CD14-positive monocyte (primary cell): ENCODE data around the gene TRIM38. TPM values are rescaled to one million over a fixed set of nuclear protein-coding genes. Genes with fewer than 3 reads are reported as not detected.
A peak's percentile ranks its signal among the peaks of the same experiment; 100 is the strongest.

ENCODE experiments used
- DNase-seq, 3 donors: peaks; one replicate each; pipeline ENCODE4 v3.0.0-alpha.2; 2011 to 2022
- H2AFZ ChIP-seq: 2 replicates; pipeline ENCODE4 v1.6.0; 2012; ENCODE audit warnings: mild to moderate bottlenecking, low read depth, low read length, inconsistent platforms; ENCODE audit not compliant: insufficient read depth, poor library complexity, severe bottlenecking
- H3K27ac ChIP-seq, 2 donors: 1 replicate in 1 of 2; 2 replicates in 1 of 2; pipeline ENCODE4 v1.5.1; 2012 to 2013; ENCODE audit warnings: low read length in 2 of 2, control low read depth in 1 of 2, inconsistent platforms in 1 of 2, low read depth in 1 of 2, mild to moderate bottlenecking in 1 of 2
- H3K27me3 ChIP-seq, 2 donors: one replicate each; pipeline versions ENCODE4 v1.6.0 to v1.6.1; 2011 to 2013; ENCODE audit warnings: low read length in 2 of 2; ENCODE audit not compliant: control insufficient read depth in 2 of 2, insufficient read depth in 2 of 2
- H3K36me3 ChIP-seq, 2 donors: replicated peaks in 1 of 2; 1 replicate in 1 of 2; 2 replicates in 1 of 2; pipeline versions ENCODE4 v1.5.1 to v1.6.1; 2012 to 2013; ENCODE audit warnings: low read length in 2 of 2, control low read depth in 1 of 2, inconsistent platforms in 1 of 2, mild to moderate bottlenecking in 1 of 2; ENCODE audit not compliant: insufficient read depth in 2 of 2, control insufficient read depth in 1 of 2
- H3K4me1 ChIP-seq, 2 donors: 1 replicate in 1 of 2; 2 replicates in 1 of 2; pipeline versions ENCODE4 v1.5.1 to v1.6.1; 2012 to 2013; ENCODE audit warnings: low read length in 2 of 2, control low read depth in 1 of 2, inconsistent platforms in 1 of 2, mild to moderate bottlenecking in 1 of 2, moderate library complexity in 1 of 2; ENCODE audit not compliant: insufficient read depth in 2 of 2, control insufficient read depth in 1 of 2
- H3K4me2 ChIP-seq: replicated peaks from 2 replicates; pipeline ENCODE3; 2012; ENCODE audit warnings: low read length, moderate library complexity, mild to moderate bottlenecking; ENCODE audit not compliant: poor library complexity, severe bottlenecking; ENCODE audit errors: extremely low read depth
- H3K4me3 ChIP-seq, 3 experiments: fragments of 200-600 bp in 1 of 3; sonication (generic) in 1 of 3; replicated peaks in 1 of 3; 1 replicate in 2 of 3; 2 replicates in 1 of 3; pipeline ENCODE4 v1.5.1; 2011 to 2013; ENCODE audit warnings: low read length in 3 of 3, mild to moderate bottlenecking in 3 of 3, control low read depth in 2 of 3, low read depth in 2 of 3, inconsistent platforms in 1 of 3, moderate library complexity in 1 of 3
- H3K79me2 ChIP-seq: 2 replicates; pipeline ENCODE4 v1.6.0; 2012; ENCODE audit warnings: mild to moderate bottlenecking, control low read depth, inconsistent platforms, low read length, moderate library complexity; ENCODE audit not compliant: insufficient read depth
- H3K9ac ChIP-seq: 2 replicates; pipeline ENCODE4 v1.6.0; 2017; ENCODE audit warnings: low read length, mild to moderate bottlenecking; ENCODE audit not compliant: insufficient read depth, poor library complexity, severe bottlenecking
- H3K9me3 ChIP-seq, 2 donors: replicated peaks in 1 of 2; 1 replicate in 1 of 2; 2 replicates in 1 of 2; pipeline versions ENCODE4 v1.5.1 to v1.6.1; 2012 to 2013; ENCODE audit warnings: low read length in 2 of 2, control low read depth in 1 of 2; ENCODE audit not compliant: control insufficient read depth in 1 of 2, insufficient read depth in 1 of 2
- H4K20me1 ChIP-seq: 2 replicates; pipeline ENCODE4 v1.6.0; 2012; ENCODE audit warnings: mild to moderate bottlenecking, low read length, control low read depth, moderate library complexity; ENCODE audit not compliant: insufficient read depth
- H3K27ac Mint-ChIP-seq, 7 donors: one replicate each; pipeline ENCODE4 v1.8.0; 2020; ENCODE audit warnings: mild to moderate bottlenecking in 7 of 7, mixed read lengths in 7 of 7, moderate library complexity in 6 of 7, inconsistent platforms in 2 of 7
- H3K27me3 Mint-ChIP-seq, 3 donors: one replicate each; pipeline ENCODE4 v1.8.0; 2021 to 2022; ENCODE audit warnings: low read depth in 3 of 3, mild to moderate bottlenecking in 3 of 3, mixed read lengths in 3 of 3, moderate library complexity in 3 of 3, inconsistent platforms in 1 of 3
- H3K36me3 Mint-ChIP-seq, 2 donors: one replicate each; pipeline ENCODE4 v1.8.0; 2020; ENCODE audit warnings: mixed read lengths in 2 of 2, inconsistent platforms in 1 of 2, mild to moderate bottlenecking in 1 of 2
- H3K4me1 Mint-ChIP-seq: one replicate; pipeline ENCODE4 v1.8.0; 2020; ENCODE audit warnings: mild to moderate bottlenecking, mixed read lengths
- H3K4me3 Mint-ChIP-seq, 2 donors: one replicate each; pipeline ENCODE4 v1.8.0; 2020; ENCODE audit warnings: mild to moderate bottlenecking in 2 of 2, mixed read lengths in 2 of 2, moderate library complexity in 1 of 2
- H3K9me3 Mint-ChIP-seq, 7 donors: one replicate each; pipeline ENCODE4 v1.8.0; 2020 to 2022; ENCODE audit warnings: mixed read lengths in 7 of 7, mild to moderate bottlenecking in 6 of 7, moderate library complexity in 6 of 7, inconsistent platforms in 2 of 7
- CTCF ChIP-seq: fragments of 200-600 bp; IDR thresholded peaks from one replicate; pipeline ENCODE4 v1.8.0; 2022; ENCODE audit warnings: antibody characterized with exemption, mild to moderate bottlenecking
- WGBS: methylation state at CpG from one replicate; pipeline ENCODE4 v1.1.5; 2013; ENCODE audit warnings: missing lambda C conversion rate; ENCODE audit not compliant: insufficient coverage; 5-methylcytosine and 5-hydroxymethylcytosine counted together
- intact Hi-C, 2 donors: fragments of 100-400 bp; cut with micrococcal nuclease; formaldehyde crosslinking; loops; one replicate each; pipeline versions ENCODE4 v1.15.0 to v1.15.1; 2023
- polyA plus RNA-seq, 3 donors: library from polyadenylated mRNA; depleted of rRNA in 1 of 3; unstranded in 2 of 3; stranded (reverse) in 1 of 3; fragments of 300-500 nt in 2 of 3; fragments of >200 nt in 1 of 3; fragmentation: Illumina TruSeq in 2 of 3; gene quantifications; 1 replicate in 2 of 3; 2 replicates in 1 of 3; pipeline ENCODE4 v1.2.3, GENCODE V29; 2012 to 2021

TRIM38 gene
- polyA plus RNA-seq, 3 donors, result 4.1 to 23.2 (median 8.0) TPM

- H3K4me3 Mint-ChIP-seq, result peak overlapping the region; percentile 91 to 96
- peaks cover 0 to 3% (median 0%) of the 10 kb centered on the region in 7 donors for H3K9me3 Mint-ChIP-seq
- TF ChIP-seq CTCF, result no peak
- no peaks in the 10 kb centered on the region for H3K27me3 ChIP-seq
- H3K9ac ChIP-seq, result peak overlapping the region; percentile 87
- H2AFZ ChIP-seq, result peak overlapping the region; percentile 89
- H3K9me3 ChIP-seq, result peaks cover 0 to 3% of the 10 kb centered on the region in 2 donors
- no peak for DNase-seq
- H3K4me3 ChIP-seq, result peak overlapping the region; percentile 31 to 100 (median 100)
- intact Hi-C loops, result loop anchor here in 1 of 2 donors (10.0 kb wide), 1 partner anchor 63 kb away; a partner anchor contains a TSS
- H3K27ac Mint-ChIP-seq, result peak overlapping the region; percentile 98 to 100 (median 99)
- H3K4me1 Mint-ChIP-seq, result peaks cover 54% of the 10 kb centered on the region
- H3K36me3 Mint-ChIP-seq, result peaks cover 19 to 24% of the 10 kb centered on the region in 2 donors
- WGBS, result 83% methylated on average over 2 of the region's 3 CpGs
- H3K79me2 ChIP-seq, result peaks cover 41% of the 10 kb centered on the region
- H3K4me2 ChIP-seq, result peak overlapping the region; percentile 99
- peaks cover 20 to 22% of the 10 kb centered on the region in 2 donors for H3K36me3 ChIP-seq
- H3K27me3 Mint-ChIP-seq, result peaks cover 0 to 4% (median 2%) of the 10 kb centered on the region in 3 donors
- H3K4me1 ChIP-seq, result peaks cover 39 to 60% of the 10 kb centered on the region in 2 donors
- peaks cover 26% of the 10 kb centered on the region for H4K20me1 ChIP-seq
- H3K27ac ChIP-seq, result peak overlapping the region; percentile 93 to 98
These were observed 918 bp upstream of the TRIM38 start for GRCh38 chr6:25961619-25962148.

- Histone ChIP-seq H3K27me3 (no peaks in the 10 kb centered on the region), H3K79me2 (peaks cover 60% of the 10 kb centered on the region), H3K9ac (peak overlapping the region; percentile 87), H3K36me3 (peaks cover 37 to 41% of the 10 kb centered on the region in 2 donors), H2AFZ (no peak overlapping the region), H3K4me2 (peak overlapping the region; percentile 99), H3K27ac (peak overlapping the region; percentile 93 to 98), H3K4me1 (peaks cover 55 to 77% of the 10 kb centered on the region in 2 donors), H3K9me3 (peaks cover 0 to 3% of the 10 kb centered on the region in 2 donors), H3K4me3 (peak overlapping the region; percentile 67 to 100 (median 100)), H4K20me1 (peaks cover 45% of the 10 kb centered on the region)
- no peak for TF ChIP-seq CTCF
- peak; percentile 17 to 44 (median 30) for DNase-seq
- Mint-ChIP-seq H3K4me3 (peak overlapping the region; percentile 96 to 99), H3K4me1 (peaks cover 68% of the 10 kb centered on the region), H3K27me3 (peaks cover 0 to 4% (median under 1%) of the 10 kb centered on the region in 3 donors), H3K9me3 (peaks cover 0 to 3% (median 0%) of the 10 kb centered on the region in 7 donors), H3K36me3 (peaks cover 35 to 42% of the 10 kb centered on the region in 2 donors), H3K27ac (peak overlapping the region; percentile 98 to 100 (median 99))
- 0% methylated on average over 1 of the region's 6 CpGs for WGBS
- intact Hi-C loops, result loop anchor here in 1 of 2 donors (10.0 kb wide), 1 partner anchor 61 kb away; a partner anchor contains a TSS
These were observed 973 bp downstream of the TRIM38 start for GRCh38 chr6:25963426-25964123.
